Astrocyte of the cerebellum (primary cell): Measurements from ENCODE around the gene DIABLO.
A peak's percentile ranks its signal among the peaks of the same experiment; 100 is the strongest.

Source experiments
- DNase-seq: peaks from one replicate; pipeline ENCODE4 v3.0.0-alpha.2; 2011; ENCODE audit warnings: low read depth
- H3K4me3 ChIP-seq: 2 replicates; pipeline ENCODE4 v1.5.1; 2011; ENCODE audit warnings: mild to moderate bottlenecking, low read depth, low read length, moderate library complexity
- CTCF ChIP-seq: IDR thresholded peaks from 2 replicates; pipeline ENCODE4 v1.5.1; 2012; ENCODE audit warnings: low read length, low read depth, moderate library complexity, mild to moderate bottlenecking; ENCODE audit errors: missing control alignments
- in situ Hi-C: cut with HindIII; loops from 2 replicates; pipeline ENCODE4 v1.10.0; 2017; ENCODE audit warnings: low sequenced_read_pairs

DIABLO gene

GRCh38 chr12:122232691-122233090, 6.8 kb upstream of the DIABLO start:
- no peak for TF ChIP-seq CTCF
- no peak overlapping the region for H3K4me3 ChIP-seq
- in situ Hi-C loops = no loop called here
- no peak for DNase-seq

DNA sequence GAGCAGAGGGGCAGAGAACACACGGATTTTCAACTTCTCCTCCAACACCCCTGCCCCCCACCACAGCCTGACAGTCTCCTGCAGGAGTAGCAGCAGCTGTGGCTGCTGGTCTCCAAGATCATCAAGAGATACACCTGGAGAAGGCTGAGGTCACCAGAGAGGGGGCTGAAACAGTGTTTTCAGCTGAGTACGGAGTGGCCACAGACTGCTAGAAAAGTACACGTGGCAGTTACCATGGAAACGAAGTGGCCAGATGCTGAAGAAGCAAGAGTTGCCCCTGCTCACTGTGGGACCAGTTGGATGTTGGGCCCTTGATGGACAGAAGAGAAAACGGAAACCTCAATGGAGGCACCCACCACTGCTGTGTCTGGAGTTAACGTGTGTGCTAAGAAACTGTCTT, 4.9 kb upstream of the DIABLO start:
- in situ Hi-C loops = no loop called here
- DNase-seq = no peak
- no peak overlapping the region for H3K4me3 ChIP-seq
- no peak for TF ChIP-seq CTCF

DNA sequence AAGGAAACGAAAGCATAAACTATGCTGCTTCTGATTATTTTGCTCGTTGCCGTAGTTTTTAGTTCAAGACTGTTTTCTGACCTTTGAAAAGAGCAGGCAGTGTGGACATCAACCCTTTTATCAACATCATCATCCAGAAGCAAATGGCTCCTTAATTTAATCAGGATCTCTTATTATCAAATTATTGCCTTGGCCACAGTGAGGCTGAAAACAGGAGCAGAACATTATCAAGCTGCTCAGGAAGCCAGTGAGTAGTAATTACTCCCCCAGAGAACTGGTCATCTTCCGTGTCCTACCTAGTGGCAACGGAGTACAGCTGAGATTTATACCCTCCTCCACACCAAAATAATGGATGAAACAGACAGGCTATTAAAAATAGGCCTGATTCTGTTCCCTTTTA, 2.2 kb upstream of the DIABLO start:
- no peak for TF ChIP-seq CTCF
- in situ Hi-C loops = no loop called here
- no peak overlapping the region for H3K4me3 ChIP-seq
- no peak for DNase-seq

DNA sequence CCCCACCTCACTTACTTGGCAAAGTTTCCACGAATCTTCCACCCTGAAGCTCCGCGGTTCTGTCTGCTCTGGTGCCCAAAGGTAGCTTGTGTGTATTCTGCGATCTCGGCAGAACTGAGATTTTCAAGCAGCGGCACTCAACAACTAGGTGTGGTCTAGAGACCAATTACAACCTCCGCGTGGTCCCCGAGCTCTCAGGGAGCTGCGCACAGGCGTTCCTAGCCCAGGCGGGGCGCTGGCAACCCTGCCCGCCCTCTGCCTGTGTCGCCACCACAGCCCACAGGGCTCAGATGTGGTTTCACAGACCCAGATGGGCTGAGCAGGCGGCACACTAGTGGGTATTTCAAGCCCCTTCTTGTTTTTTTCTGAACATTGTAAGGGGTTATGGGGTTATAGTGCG, 1.5 kb upstream of the DIABLO start:
- in situ Hi-C loops = no loop called here
- no peak for DNase-seq
- H3K4me3 ChIP-seq = no peak overlapping the region
- TF ChIP-seq CTCF = no peak

DNA sequence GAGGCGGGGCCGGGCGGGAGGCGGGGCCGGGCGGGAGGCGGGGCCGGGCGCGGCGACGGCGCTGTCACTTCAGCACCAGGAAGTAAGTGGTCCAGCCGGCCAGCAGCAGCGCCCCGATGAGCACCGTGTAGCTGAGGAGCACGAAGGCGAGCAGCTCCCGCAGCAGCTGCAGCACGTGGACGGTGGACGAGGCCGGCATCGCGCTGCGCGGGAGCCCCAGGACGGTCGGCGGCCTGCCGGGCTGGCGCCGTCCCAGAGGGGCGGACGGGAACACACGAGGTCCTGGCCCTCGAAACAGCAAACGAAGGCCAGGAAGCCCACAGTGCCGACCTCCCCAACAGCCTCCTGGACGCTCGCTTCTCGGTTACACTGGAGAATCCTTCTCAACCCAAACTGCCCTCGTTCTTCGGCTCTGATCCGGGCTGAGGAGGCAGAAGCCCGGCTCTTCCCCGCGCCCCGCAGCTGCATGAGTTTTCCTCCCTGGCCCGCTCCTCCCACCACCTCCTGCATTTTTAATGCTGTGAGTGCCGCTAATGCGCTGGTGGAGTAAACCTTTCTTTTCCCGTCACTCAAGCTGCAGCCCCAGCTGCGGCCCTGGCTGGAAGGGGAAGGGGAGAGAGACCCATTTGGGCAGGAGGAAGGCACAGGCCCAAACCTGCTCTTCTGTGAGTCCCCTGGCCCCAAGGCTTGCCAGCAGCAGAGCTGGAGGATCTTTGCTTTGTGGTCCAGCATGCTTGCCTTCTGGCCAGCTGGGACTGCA, 694 bp upstream of the DIABLO start:
- peak overlapping the region; percentile 36 for H3K4me3 ChIP-seq
- TF ChIP-seq CTCF = no peak
- in situ Hi-C loops = no loop called here
- DNase-seq = no peak

DNA sequence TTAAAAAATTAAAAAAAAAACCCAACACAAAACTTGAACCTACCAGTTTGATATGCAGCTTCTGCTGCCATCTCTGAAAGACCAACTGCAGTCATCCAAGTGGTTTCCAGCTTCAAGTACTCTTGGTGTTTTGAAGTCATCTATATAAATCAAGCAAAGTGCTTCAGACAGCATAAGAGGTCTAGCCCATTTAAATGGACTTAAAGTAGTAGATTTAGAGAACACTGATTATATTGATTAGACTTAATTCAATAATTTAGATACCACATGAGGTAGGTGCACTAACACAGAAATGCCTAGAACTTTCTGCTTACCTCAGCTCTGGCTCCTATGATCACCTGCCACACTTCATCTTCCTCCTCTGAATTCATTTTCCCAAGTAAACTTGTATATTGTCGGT, 9.4 kb downstream of the DIABLO start:
- no peak for DNase-seq
- in situ Hi-C loops = no loop called here
- no peak overlapping the region for H3K4me3 ChIP-seq
- no peak for TF ChIP-seq CTCF
